ENCODE measurements around the gene GFRA1. TPM values are rescaled to one million over a fixed set of nuclear protein-coding genes. Genes with fewer than 3 reads are reported as not detected.

GFRA1 gene
- total and polyA plus RNA-seq, 2 of the 4 experiments (the other 2 are of a cell fraction), result 9.1 to 9.3 TPM

GRCh38 chr10:116210588-116211346 lies 62.2 kb downstream of the GFRA1 start:
- no peak overlapping the region for H3K4me3 ChIP-seq (ENCODE audit: insufficient read depth, low read depth, low read length)
- peak; percentile 6 for DNase-seq
- BruUV-seq (replicated peaks), result no TSS peak
- no peak overlapping the region for H3K23ac ChIP-seq (ENCODE audit: low read depth, low read length)
- no peaks in the 10 kb centered on the region for H3K27me3 ChIP-seq (ENCODE audit: control insufficient read depth, insufficient read depth, low read length)
- H2BK15ac ChIP-seq (ENCODE audit: low read depth, low read length), result peak overlapping the region; percentile 21; the same call in 1 of the 3 replicates
- ChIA-PET POLR2A (ENCODE audit: unreplicated experiment) (no interaction called here), CTCF (interaction anchor here (1.0 kb wide), 1 partner anchor 61 kb away, joined by 3 read pairs; no protein-coding TSS in a partner anchor)
- H4K20me1 ChIP-seq (ENCODE audit: insufficient read depth, low read length), result no peaks in the 10 kb centered on the region; the same call in 1 of the 2 replicates
- H3K4ac ChIP-seq (ENCODE audit: low read depth, low read length), result peak overlapping the region; percentile 79
- peaks cover 8% of the 10 kb centered on the region for H3K9me1 ChIP-seq (ENCODE audit: insufficient read depth, low read length)
- peaks cover 8% of the 10 kb centered on the region for H3K4me1 ChIP-seq (ENCODE audit: control insufficient read depth, insufficient read depth, low read length)
- peak overlapping the region; percentile 88 for H2BK120ac ChIP-seq (ENCODE audit: low read depth, low read length)
- H2BK5ac ChIP-seq (ENCODE audit: low read depth, low read length, poor library complexity, severe bottlenecking), result no peak overlapping the region
- no peak overlapping the region for H3K4me2 ChIP-seq (ENCODE audit: low read depth, low read length)
- no peak overlapping the region for H2AK9ac ChIP-seq (replicated peaks; ENCODE audit: low read depth, low read length, poor library complexity)
- no peak overlapping the region for H4K5ac ChIP-seq (ENCODE audit: low read depth, low read length)
- peak overlapping the region; percentile 17; the same call in 1 of the 2 replicates for H3K27ac ChIP-seq (ENCODE audit: insufficient read depth, low read length)
- TF ChIP-seq SMC3 (IDR thresholded peaks at IDR 0.05; ENCODE audit: low read depth, low read length) (no peak), RAD21 (IDR thresholded peaks at IDR 0.05; ENCODE audit: low read length) (no peak), CHD1 (IDR thresholded peaks at IDR 0.05; ENCODE audit: low read depth, low read length) (no peak), FOS (IDR thresholded peaks at IDR 0.05; ENCODE audit: low read depth, low read length) (no peak), MAZ (IDR thresholded peaks at IDR 0.05; ENCODE audit: borderline replicate concordance, low read depth, low read length) (no peak), POLR2A (IDR thresholded peaks at IDR 0.05; ENCODE audit: low read depth, low read length) (no peak), ELK1 (IDR thresholded peaks at IDR 0.05; ENCODE audit: borderline replicate concordance, low read depth, low read length) (no peak), BHLHE40 (IDR thresholded peaks at IDR 0.05; ENCODE audit: low read depth, low read length) (no peak)
- H4K8ac ChIP-seq (ENCODE audit: low read depth in 2 of 2, low read length in 2 of 2), result peak overlapping the region in 1 of 2 experiments; percentile 37; a peak in 1 of 4 replicates
- peak overlapping the region; percentile 21; the same call in 1 of the 2 replicates for H3K14ac ChIP-seq (replicated peaks; ENCODE audit: low read depth, low read length)
- no peaks in the 10 kb centered on the region for H3K9me3 ChIP-seq (ENCODE audit: control insufficient read depth, insufficient read depth, low read length)
- H2BK20ac ChIP-seq (ENCODE audit: low read depth, low read length), result peak overlapping the region; percentile 58
- dilution Hi-C loops (cut with HindIII; ENCODE audit: low sequenced_read_pairs, unreplicated experiment) (no loop called here), intact Hi-C loops (cut with micrococcal nuclease) (loop anchor here (2.0 kb wide), 1 partner anchor 64 kb away; no protein-coding TSS in a partner anchor), in situ Hi-C loops (cut with MboI; ENCODE audit: low sequenced_read_pairs) (no loop called here)
- H2AK5ac ChIP-seq (ENCODE audit: low read depth, low read length), result 0 out of 2 replicates have a peak overlapping the region, but pooled peaks have one; percentile 64
- no peaks in the 10 kb centered on the region for H3K79me1 ChIP-seq (ENCODE audit: low read depth in 1 of 2, low read length in 2 of 2)
- no CpG with 5 or more reads among the region's 7 CpGs for WGBS, 2 experiments (ENCODE audit: extremely low coverage in 2 of 2, insufficient read length in 1 of 2)
- H3K18ac ChIP-seq (ENCODE audit: low read depth, low read length), result peak overlapping the region; percentile 73; the same call in 1 of the 2 replicates
- peak overlapping the region; percentile 70; the same call in 1 of the 2 replicates for H4K91ac ChIP-seq (ENCODE audit: insufficient read depth, low read depth, low read length)
- no peak overlapping the region for H3K9ac ChIP-seq (ENCODE audit: low read depth, low read length)
- peak; percentile 12 for ATAC-seq (ENCODE audit: low read depth)
- no peak overlapping the region for H3K56ac ChIP-seq (ENCODE audit: extremely low read depth, insufficient read depth, low read length)
- no peaks in the 10 kb centered on the region for H3K36me3 ChIP-seq (ENCODE audit: control insufficient read depth, insufficient read depth, low read length)
- H2AFZ ChIP-seq (replicated peaks; ENCODE audit: low read length, poor library complexity), result no peak overlapping the region
